GM20000 (cell line): ENCODE measurements around the gene SKOR1.

Experiments
- DNase-seq: peaks from one replicate; pipeline ENCODE4 v3.0.0; 2012; ENCODE audit warnings: low spot score
- CTCF ChIP-seq: IDR thresholded peaks from 2 replicates; pipeline ENCODE4 v1.5.1; 2012; ENCODE audit warnings: mild to moderate bottlenecking, control low read depth; ENCODE audit errors: extremely low read depth, missing control alignments

The SKOR1 gene

GRCh38 chr15:67850994-67851571, 25.8 kb downstream of the SKOR1 start:
- no peak for TF ChIP-seq CTCF
- DNase-seq = no peak

GRCh38 chr15:67852418-67852817, 27.1 kb downstream of the SKOR1 start:
- DNase-seq = no peak
- TF ChIP-seq CTCF = no peak

GRCh38 chr15:67853454-67853853, 28.1 kb downstream of the SKOR1 start:
- no peak for DNase-seq
- no peak for TF ChIP-seq CTCF

- no peak for TF ChIP-seq CTCF
- no peak for DNase-seq
Measured at GRCh38 chr15:67854358-67854757, 29.0 kb downstream of the SKOR1 start.

GRCh38 chr15:67855842-67856241, 30.5 kb downstream of the SKOR1 start:
- no peak for TF ChIP-seq CTCF
- DNase-seq = no peak

GRCh38 chr15:67857220-67857619, 31.9 kb downstream of the SKOR1 start:
- DNase-seq = no peak
- TF ChIP-seq CTCF = no peak

GRCh38 chr15:67859331-67859946, 34.1 kb downstream of the SKOR1 start:
- TF ChIP-seq CTCF = no peak
- no peak for DNase-seq
